GM06990 (cell line): ENCODE data around the gene MAPK1IP1L.
"Not testable (repeated sequence)": the region's sequence is repeated elsewhere in the genome, so short reads cannot be mapped to it uniquely, and the experiment has no call there.

ENCODE experiments used
- DNase-seq: peaks from one replicate; pipeline ENCODE4 v3.0.0-alpha.2; 2011; ENCODE audit not compliant: insufficient read length; ENCODE audit errors: extremely low read depth
- H3K27me3 ChIP-seq: replicated peaks from 2 replicates; pipeline ENCODE4 v1.6.0; 2011; ENCODE audit warnings: low read length; ENCODE audit not compliant: control insufficient read depth, insufficient read depth
- H3K36me3 ChIP-seq: 2 replicates; pipeline ENCODE4 v1.5.1; 2011; ENCODE audit warnings: low read length; ENCODE audit not compliant: control insufficient read depth, insufficient read depth
- H3K4me3 ChIP-seq: replicated peaks from 2 replicates; pipeline ENCODE4 v1.5.1; 2011; ENCODE audit warnings: low read depth, mild to moderate bottlenecking, control low read depth, low read length
- CTCF ChIP-seq: IDR thresholded peaks from 2 replicates; pipeline ENCODE4 v1.5.1; 2011; ENCODE audit warnings: low read length, control low read depth, mild to moderate bottlenecking, inconsistent platforms; ENCODE audit not compliant: insufficient read depth, poor library complexity, severe bottlenecking

MAPK1IP1L gene

GRCh38 chr14:55026441-55026792, 25.0 kb upstream of the MAPK1IP1L start:
- DNase-seq: no peak
- H3K4me3 ChIP-seq: peak overlapping the region; percentile 100
- no peak for TF ChIP-seq CTCF
- H3K27me3 ChIP-seq: no peaks in the 10 kb centered on the region
- peaks cover 1% of the 10 kb centered on the region for H3K36me3 ChIP-seq

- H3K27me3 ChIP-seq: no peaks in the 10 kb centered on the region
- peak within 1 kb of the TSS; percentile 100 for H3K4me3 ChIP-seq
- DNase-seq: peak; percentile 100
- H3K36me3 ChIP-seq: no peaks in the 10 kb centered on the region; the same call in 1 of the 2 replicates
- TF ChIP-seq CTCF: peak; percentile 9
These were observed 24.5 kb upstream of the MAPK1IP1L start, which contains the start of the genes SOCS4 and WDHD1 for GRCh38 chr14:55026793-55027561. Gene SOCS4, plus strand, starts transcription at chr14:55027236. Its CDS starts 15,806 bp downstream, at chr14:55043042. Gene WDHD1, minus strand, starts transcription at chr14:55027099. Its CDS starts 312 bp downstream, at chr14:55026787.

- no peaks in the 10 kb centered on the region for H3K27me3 ChIP-seq
- no peak for TF ChIP-seq CTCF
- H3K36me3 ChIP-seq: no peaks in the 10 kb centered on the region; the same call in 1 of the 2 replicates
- no peak for DNase-seq
- H3K4me3 ChIP-seq: peak overlapping the region; percentile 100
These were observed 23.4 kb upstream of the MAPK1IP1L start for GRCh38 chr14:55028066-55028465.

GRCh38 chr14:55028476-55028875, 23.0 kb upstream of the MAPK1IP1L start:
- Histone ChIP-seq H3K36me3 (no peaks in the 10 kb centered on the region; the same call in 1 of the 2 replicates), H3K27me3 (no peaks in the 10 kb centered on the region), H3K4me3 (peak overlapping the region; percentile 100)
- DNase-seq: no peak
- no peak for TF ChIP-seq CTCF

- Histone ChIP-seq H3K36me3 (no peaks in the 10 kb centered on the region), H3K27me3 (no peaks in the 10 kb centered on the region), H3K4me3 (no peak overlapping the region)
- no peak for TF ChIP-seq CTCF
- no peak for DNase-seq
These were observed 20.3 kb upstream of the MAPK1IP1L start for GRCh38 chr14:55031190-55031589.

- not testable (repeated sequence) for DNase-seq, H3K36me3 ChIP-seq, H3K4me3 ChIP-seq, H3K27me3 ChIP-seq
These were observed 13.5 kb upstream of the MAPK1IP1L start for GRCh38 chr14:55037995-55038394.
